GM18867 (cell line): ENCODE results near the gene HMHB1.
A peak's percentile ranks its signal among the peaks of the same experiment; 100 is the strongest.
"Not testable (repeated sequence)": the region's sequence is repeated elsewhere in the genome, so short reads cannot be mapped to it uniquely, and the experiment has no call there.

Experiments used
- ATAC-seq: cut with Tn5 transposase; IDR thresholded peaks from one replicate; pipeline ENCODE4 v1.9.1; 2021; ENCODE audit warnings: mild to moderate bottlenecking, moderate library complexity; ENCODE audit not compliant: unreplicated experiment

HMHB1 gene

DNA sequence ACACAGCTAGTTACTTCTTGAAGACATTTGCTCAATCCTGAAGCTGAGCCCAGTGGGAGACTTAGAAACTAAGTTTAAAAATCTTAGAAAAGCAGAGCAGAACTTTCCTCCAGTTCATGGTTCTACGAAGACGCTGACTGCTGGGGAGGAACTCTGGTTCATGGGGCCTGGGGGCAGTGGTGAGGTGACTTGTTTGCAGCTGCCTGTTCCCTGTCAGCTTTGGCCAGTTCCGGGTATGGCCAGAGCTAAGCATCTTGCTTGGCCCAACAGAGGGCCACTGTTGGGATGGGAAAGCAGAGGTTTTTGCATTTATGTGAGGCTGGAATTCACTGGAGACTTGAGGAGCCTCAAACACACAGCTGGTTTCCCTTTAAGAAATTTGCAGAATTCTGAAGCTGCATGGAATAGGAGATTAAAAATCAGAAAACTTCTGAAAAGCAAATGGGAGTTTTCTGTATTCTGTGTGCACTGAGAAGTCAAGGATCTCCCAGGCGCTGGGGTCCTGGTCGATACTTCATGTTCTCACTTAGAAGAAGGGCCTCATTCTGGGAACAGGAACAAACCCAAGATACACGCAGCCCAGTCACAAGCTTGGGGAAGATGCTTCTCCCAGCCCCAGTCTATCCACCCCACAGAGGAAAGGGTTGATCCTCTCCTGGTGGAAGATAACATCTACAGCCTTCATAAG, 10.6 kb upstream of the HMHB1 start:
- ATAC-seq = no peak

DNA sequence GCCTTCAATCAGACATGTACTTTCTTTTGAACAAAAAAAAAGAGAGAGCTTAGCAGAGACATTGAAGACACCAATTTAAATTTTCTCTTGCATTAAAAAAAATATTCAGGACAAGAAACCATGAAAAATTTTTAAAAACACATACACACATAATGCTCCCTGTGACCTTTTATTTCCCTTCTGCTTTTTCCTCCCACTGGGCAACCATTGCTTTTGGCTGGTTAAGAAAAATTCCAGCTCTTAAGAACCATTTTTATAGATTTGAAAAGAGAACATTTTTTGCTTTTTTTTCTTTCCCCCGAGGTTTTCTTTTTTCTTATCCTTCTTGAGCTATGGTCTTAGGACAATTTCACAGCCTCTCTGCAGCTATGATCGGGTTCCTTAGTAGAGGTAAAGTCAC, 6.1 kb upstream of the HMHB1 start:
- no peak for ATAC-seq

DNA sequence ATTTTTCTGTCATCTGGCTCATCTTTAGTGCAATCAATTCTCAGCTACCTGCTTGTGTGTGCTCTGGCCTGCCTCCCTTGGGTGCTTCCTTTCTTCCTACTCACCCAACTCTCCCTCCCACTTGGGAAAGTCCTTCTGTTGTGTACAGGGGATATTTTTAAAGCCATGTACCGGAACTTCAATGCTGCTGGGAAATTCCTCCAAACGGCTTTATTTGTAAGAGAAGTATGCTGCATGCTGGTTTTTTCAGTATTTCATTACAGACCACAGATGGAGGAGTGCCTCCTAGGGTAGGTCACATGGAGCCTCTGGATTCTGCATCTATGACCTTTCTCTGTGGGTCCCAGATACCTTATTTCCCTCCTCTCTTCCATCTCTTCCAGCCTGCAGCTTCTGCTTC, 5.4 kb upstream of the HMHB1 start:
- ATAC-seq = no peak

DNA sequence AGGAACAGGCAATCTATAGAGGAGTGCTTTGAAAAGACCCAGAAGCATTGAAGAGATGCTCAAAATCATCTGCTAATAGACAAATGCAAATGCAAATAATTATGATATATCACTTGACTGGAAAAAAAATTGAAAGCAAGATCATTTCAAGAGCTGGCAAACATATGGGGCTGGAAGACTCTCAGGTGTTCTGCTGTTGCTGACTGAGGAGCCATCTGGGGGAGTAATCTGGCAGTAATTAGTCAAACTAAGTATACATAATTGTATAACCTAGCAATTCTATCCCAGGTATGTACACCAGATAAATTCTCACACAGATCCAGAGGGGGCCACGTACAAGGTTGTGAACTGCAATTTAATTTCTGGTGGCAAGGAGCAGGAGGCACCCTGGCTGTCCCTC, 4.6 kb upstream of the HMHB1 start:
- ATAC-seq = no peak

DNA sequence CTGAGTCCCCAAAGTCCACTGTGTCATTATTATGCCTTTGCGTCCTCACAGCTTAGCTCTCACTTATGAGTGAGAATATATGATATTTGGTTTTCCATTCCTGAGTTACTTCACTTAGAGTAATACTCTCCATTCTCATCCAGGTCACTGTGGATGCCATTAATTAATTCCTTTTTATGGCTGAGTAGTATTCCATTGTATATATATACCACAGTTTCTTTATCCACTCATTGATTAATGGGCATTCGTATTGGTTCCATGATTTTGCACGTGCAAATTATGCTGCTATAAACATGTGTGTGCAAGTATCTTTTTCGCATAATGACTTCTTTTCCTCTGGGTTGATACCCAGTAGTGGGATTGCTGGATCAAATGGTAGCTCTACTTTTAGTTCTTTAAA, 4.4 kb downstream of the HMHB1 start:
- ATAC-seq = not testable (repeated sequence)

DNA sequence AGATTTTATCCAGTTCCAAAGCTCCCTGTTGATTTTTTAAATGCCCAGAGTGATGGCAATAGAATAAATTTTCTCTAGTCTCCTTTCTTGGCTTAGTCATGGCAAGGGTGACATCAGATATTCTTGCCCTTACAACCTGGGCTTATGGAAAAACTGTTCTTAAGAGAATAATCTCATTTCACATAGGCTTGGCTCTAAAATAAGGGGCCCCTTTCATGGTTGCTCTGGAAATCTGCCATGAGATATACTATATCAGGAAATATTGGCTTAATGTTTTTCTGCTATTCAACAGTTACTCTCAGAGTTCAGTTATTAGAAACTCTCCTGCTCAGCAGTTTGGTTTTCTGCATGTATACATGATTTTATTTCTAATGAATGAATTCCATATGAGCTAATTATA, 7.8 kb downstream of the HMHB1 start:
- no peak for ATAC-seq

DNA sequence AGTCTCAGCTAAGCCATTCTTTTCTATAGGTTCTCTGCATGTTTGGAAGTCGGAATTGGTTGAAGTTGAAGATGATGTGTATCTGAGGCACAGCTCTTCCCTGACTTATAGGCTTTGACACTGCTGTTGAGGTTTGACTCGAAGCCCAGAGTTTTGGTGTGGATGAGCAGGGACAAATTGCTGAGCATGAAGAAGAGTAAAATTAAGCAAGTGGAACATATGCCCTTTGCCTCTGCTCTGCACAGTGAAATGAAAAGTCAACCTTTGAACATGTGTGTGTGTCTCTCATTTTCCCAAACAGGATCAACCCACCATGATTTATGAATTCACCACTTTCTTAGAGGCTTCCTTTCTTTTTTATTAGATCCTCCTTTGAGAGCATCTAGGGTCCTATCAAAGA, 8.5 kb downstream of the HMHB1 start:
- no peak for ATAC-seq

DNA sequence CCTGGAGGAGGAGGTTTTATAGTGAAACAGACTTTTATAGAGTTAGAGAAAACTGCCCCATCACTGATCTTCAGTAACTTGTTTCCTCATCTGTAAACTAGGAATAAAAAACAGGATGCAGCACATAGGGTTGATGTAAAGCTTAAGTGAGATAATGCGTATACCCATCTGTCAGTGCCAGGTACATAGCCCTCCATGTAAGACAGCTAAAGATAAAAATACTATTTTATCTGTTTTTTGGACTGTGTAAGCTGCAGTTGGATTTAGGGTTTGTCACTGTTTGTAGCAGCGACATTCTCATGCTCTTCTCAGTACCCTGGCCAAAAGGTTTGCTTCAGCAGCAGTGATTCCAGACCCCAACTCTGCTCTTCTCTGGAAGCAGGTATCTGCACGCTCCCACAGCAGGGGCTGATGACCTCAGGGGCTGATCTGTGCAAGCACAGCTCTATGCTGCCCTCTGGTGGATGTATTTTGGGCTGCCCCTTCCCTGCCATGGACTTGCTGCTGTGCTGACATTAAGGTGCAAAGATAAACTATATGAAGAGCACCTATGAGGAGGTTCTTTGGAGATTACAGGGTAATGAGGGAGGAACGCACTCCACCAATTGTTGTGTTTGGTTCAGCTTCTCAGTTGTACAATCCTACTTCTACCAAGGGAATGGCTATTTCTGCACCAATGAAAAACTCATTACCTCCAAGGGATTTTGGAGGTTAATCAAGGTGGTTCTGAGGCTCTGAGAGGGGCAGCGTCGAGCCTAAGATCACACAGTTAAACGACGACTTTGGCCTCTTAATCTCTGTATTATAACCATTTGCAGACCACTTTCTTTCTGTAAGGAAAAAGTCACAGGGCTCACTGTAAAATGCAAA, 13.1 kb downstream of the HMHB1 start:
- ATAC-seq = peak; percentile 60

DNA sequence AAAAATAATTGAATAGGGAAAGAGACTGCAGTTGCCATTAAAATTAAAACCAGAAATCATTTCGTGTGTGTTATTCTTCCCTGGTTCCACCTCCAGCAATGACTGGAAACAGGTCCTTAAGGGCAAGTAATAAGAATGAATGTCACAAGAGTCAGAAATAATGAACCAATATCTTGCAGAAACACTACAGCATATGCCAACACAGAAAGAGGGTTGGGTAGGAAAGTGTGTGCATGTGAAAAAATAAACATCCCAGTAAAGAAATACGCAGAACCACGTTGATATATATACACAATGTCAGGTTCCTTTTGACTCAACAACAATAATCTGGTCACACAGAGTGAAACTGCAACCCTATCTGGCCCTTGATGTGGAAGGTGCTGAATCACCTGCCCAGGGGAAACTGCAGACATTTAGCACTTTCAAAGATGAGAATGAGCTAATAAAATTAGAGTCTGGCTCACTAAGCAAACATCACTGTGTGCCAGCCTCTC, 15.0 kb downstream of the HMHB1 start:
- ATAC-seq = peak; percentile 94

DNA sequence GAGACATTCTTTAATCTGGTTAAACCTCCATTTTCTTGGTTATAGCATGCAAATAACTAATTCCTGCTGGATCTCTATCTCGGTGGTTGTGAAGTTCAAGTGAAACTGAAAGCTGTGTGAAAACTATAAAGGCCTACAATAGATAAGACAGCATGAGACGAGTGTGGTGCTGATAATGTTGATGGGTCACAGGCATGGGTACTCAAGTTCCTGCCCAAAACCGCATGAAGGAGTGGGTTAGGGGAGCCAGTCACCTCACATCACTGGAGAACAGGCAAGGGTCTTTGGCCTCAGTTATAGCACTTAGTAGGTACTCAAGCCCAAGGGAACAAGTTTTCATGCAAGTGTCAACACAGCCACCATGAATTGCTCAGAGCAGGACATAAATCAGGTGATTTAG, 16.7 kb downstream of the HMHB1 start:
- peak; percentile 33 for ATAC-seq

DNA sequence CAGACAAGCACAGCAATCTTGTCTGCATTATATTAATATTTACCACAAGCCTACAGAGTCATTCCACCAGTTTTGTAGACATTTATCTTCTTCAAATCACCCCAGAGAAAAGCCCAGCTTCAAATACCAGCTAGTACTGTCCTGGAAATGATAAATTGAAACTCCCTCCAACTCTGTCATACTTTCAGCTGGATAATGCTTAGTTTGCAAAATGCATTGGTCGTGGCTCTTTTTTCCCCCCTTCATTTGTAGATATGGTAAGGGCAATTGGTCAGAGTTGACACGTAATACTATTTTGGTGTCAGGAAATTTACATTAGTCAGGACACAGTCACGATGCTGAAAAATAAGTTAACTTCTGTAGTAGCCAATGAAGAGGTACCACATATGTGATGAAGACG, 21.2 kb downstream of the HMHB1 start:
- no peak for ATAC-seq

DNA sequence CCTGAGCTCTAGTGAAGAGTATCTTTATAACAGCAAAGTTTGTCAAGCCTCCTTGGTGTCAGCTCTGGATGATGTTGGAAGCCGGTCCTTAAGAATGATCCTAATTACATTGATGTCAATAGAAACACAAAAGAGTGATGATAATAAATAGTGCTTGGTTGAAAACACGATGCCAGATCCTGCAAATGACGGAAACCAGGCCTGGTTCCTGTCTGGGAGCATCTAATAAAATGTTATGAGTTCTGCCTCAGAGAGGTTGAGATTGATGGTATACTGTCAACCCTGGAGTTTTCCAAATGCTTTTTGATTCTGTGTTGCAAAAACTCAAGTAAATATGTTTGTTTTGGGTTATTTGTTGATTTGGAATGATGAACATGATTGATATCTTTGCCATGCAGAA, 23.3 kb downstream of the HMHB1 start:
- ATAC-seq = no peak

DNA sequence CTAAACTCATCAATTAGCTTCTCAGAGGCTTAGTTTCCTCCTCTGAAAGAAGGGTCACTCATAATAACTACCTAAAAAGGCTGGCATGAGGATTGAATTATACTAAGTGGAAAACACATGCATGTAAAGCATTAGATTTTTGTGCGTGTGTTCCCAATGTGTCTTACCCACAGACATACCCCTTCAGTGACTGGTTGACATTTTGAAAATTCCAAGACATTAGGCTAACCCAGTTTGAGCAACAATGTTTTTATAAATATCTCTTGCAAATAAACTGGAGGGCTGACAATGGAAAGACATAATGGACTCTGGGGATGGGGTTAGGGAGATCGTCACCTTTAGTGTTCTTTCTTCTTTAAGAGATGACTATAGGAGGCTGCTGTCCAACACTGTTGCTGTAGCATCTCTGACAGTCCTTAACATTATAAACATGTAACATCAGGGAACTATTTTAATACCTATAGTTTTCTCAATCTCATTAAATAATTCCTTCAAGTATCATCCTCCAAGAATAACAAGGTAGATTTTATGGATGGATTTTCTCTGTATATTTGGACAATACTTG, 24.3 kb downstream of the HMHB1 start:
- ATAC-seq = no peak

DNA sequence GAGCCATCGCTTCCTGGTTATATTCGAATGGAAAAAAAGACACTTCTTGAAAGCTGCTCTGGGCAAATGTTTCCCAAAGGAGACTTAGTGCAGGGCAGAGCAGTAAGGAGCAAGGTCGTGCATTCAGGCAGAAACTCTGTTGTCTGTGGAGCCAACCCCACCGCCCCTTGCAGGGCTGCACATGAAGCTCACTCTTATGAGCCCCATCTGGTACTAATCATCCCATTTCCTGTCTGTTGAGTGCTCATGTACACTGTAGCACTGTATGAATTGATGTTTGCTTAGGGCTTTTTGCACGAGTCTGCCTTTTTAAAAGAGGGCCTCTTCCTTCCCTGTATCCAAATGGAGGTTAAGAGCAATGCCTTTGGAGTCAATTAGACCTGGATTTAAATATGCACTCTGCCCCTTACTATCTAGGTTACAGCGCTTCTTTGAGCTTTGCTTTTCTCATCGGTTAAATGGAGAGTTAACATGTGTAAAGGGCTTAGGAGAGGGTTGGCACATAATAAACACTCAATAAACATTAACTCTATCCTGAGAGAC, 25.4 kb downstream of the HMHB1 start:
- ATAC-seq = no peak

DNA sequence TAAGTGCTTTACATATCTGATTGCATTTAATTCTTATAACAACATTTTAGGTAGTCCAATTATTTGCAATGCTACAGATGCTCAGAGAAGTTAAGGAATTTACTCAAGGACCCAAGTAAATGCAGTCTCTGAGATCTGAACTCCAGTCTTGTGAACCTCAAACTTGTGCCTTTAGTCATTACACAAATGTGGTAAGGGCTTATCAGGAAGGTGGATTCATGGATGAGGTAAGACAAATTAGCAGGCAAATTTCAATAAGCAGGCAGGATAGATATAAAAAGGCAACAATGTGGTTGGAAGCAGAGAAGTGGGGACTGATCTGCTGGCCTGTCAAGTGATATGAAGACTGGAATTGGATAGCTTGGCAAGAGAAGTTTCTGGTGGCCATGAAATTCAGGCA, 29.5 kb downstream of the HMHB1 start:
- ATAC-seq = no peak

DNA sequence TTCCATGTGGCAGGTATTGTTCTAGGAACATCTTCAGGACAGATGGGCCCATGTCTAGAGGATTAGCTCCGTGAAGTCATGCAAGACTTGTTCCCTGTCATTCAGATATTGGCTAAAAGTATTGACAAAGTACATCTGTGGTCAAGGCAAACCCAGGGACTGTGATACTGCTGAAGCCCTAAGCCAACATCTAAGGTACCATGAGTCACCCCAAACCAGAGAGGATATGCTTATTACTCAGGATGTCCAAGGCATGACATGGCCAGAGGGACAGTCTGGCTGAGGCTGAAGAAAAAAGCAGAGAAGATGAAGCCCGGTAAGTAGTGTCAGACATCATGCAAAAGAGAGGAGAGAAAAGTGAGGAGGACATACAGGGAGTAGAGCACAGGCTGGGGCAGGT, 31.0 kb downstream of the HMHB1 start:
- ATAC-seq = no peak

DNA sequence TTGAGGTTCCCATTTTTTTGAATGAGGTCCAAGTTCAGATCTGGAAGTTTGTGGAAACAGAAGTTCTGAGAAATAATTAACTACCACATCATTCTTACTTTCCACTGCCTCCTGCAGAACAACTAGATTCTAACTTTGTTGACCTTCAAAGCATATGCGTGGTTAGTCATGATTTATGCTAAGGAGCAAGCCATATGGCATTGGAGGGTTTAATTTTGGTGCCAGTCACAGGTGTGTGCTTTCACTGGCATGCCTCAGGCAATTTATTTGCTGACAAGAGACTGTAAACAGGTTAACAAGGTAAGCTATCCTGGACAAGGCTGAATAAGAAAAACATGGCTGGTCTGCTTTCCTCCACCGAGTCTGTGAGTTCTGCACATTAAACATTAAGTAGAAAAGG, 31.5 kb downstream of the HMHB1 start:
- no peak for ATAC-seq

DNA sequence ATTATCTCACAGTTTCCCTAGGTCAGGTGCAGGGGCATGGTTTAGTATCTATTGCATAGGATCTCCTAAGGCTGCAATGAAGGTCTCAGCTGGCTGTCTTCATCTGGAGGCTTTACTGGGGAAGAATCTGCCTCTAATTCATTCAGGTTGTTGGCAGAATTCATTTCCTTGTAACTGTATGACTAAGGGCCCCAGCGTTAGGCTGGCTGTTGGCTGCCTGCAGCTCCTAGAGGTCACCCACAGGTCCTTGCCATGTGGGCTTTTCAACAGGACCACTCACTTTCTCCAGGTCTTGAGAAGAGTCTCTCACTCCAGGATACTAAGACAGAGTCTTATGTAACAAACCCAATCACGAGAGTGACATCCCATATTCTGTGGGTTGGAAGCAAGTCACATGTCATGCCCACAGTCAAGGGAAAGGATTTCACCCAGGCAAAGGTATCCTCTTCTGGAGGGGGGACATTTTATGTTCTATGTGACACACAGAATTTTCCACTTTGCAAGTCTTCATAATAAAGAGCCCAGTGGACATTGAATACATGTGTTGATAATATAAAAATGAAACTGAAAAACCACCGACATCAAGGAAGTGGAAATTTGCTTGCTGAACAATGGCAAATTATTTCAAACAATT, 38.2 kb downstream of the HMHB1 start:
- ATAC-seq = peak; percentile 71

DNA sequence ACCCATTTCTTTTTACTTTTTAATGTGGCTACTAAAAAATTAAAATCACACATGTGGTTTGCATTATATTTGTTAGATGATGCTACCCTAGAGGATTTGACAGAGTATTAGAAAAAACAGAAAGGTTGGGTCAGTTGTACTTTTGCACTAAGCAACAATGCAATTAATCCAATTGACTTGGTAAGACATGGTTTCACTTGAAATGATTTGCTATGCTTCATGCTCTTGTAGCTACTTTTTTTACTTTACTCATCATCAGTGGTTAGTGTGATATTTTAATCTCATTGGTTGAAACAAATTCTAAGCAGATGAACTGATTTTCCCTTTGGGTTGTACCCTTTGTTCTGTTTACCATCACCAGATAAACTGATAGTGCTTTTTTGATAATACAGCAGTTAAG, 39.4 kb downstream of the HMHB1 start:
- no peak for ATAC-seq

DNA sequence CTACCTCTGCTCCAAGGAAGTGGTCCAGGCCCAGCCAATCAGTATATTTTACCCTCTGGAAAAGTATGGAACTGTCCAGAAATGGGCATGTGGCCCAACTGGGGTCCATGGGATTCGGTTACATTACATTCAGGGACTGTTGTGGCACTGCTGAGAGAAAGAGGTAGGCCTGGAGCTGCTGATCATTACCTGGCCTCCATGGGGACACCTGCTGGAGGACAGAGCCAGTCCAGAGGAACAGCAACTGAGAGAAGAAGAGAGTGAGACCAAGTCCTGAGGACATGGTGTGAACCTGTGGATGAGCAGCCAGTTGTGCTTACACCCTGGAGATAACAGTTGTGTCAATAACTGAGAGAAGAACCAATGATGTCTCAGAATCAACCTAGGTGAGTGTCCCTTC, 48.2 kb downstream of the HMHB1 start:
- ATAC-seq = no peak

DNA sequence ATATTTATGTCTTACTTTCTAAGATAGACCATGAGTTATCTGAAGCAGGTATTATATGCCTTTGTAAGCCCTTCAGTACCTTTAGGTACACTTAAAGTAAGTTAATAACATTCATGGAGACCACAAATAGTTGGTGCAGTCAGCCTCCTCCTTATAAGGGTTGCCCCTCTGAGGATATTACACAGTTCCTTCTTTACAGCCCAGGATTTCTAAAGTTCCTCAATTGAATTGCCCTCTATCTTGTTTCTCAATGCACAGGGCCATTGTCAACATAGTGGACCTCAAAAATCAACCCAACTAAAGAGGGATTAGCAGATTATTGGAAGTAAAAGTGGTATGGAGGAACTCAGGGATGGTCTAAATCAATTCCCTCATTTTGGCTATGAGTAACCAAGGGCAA, 50.3 kb downstream of the HMHB1 start:
- no peak for ATAC-seq
